ENCODE data around the gene ATF3.

The ATF3 gene

DNA sequence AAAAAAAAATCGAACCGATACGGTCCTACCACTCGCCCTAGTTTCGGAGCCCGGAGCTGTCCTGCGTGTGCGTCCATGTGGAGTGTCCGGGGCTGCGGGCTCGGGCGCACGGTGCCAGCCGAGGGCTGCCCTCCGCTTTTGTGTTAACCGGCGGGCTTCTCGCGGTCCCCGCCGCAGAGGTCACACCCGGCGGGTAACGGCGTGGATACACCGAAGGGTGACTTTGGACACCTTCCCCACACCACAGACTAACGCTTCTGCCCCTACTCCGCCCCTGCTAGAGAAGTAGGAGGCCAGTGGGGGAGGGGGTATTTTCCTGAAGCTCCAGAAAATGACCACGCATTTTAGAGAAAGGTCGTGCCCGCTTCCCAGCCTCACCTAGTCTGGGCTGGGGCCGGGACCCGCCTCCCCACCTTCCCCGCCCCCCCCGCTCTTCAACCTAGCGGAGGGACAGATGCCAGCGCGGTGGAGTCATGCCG lies 609 bp upstream of the ATF3 start:
- DNase-seq (ENCODE audit: low read depth, low spot score): no peak

GRCh38 chr1:212608959-212609700 lies 569 bp downstream of the ATF3 start:
- no peak for DNase-seq (ENCODE audit: low read depth, low spot score)

GRCh38 chr1:212609701-212610574 lies 1.4 kb downstream of the ATF3 start:
- no peak for DNase-seq (ENCODE audit: low read depth, low spot score)

- DNase-seq (ENCODE audit: low read depth, low spot score): no peak
Observed at GRCh38 chr1:212610575-212610967, 2.0 kb downstream of the ATF3 start.

DNA sequence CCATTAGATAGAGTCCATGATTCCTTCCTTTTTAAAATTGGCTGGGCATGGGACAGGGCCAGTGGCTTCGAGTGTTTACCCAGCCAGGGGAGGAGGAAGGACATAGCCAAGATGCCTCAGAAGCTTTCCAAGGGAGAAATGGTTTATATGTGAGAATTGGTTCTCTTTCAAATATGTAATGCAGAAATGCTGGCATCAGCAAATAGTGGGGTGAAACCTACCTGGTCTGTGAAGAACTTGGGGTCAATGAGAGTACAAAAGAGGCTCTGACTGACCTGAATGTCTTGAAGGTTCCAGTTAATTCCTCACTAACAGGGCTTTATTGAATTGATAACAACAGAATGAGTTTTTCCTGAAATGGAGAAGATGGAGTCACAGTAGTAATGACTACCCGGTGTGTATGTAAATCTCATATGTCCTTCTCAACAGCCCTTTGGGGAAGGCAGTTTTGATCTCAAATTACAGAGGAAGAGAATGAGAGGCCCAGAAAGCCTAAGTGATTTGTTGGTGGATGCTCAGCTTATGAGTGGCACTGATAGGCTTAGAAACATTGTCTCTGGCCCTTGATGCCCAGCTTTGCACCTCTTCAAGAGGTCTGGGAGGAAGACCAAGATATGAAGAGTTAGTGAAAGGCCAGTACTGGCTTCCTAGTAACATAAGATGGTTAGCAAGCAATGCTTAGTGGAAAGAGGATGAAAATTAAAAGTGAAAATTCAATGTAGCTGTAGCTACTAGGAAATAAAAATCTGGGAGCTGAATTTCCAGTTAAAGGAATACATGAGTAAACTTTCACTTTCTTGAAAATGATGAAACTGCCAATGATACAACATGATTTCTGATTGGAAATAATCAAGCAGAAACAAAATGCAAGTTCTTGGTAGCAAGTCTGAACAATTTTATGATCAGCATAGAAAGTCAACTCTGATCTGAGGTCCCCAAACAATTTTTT lies 2.7 kb downstream of the ATF3 start:
- no peak for DNase-seq (ENCODE audit: low read depth, low spot score)

GRCh38 chr1:212612041-212612961 lies 3.7 kb downstream of the ATF3 start:
- DNase-seq (ENCODE audit: low read depth, low spot score): no peak

DNA sequence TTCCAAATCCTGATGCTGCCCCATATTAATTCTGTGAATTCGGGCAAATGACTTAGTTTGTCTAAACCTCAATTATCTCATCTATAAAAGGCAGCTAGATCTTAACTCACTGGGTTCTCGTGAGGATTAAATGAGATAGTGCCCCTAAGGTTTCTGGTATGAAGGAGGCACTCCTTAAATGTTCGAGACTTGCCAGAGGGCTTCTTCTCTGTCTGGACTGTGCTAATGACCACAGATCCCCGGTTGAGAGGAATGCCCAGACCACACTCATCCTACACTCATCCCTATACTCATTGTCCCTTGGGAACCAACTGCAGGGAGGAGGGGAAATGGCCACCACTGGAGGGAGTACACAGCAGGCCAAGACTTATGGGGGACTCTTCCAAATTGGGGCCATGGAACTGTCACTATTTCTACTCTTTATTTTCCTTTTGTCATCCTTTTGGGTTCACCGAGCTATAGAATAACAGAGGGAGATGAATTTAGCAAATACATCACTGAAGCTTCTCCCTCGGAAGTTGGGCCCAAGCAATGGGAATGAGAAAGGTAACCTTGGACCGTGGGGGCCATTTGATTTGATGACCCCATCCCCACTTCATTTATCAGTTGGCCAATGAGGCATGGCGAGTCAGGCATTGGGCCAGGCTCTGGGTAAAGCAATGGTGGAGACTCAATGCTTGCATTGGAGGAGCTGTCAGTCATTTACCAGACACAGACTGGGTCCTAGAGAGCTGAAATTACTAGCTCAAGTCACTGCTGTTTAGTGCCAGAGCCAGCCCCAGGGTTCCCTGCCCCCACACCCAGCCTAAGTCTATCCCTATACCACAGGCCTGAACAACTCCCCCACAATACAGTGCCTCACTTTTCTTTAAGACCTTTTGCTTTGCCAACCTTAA lies 5.1 kb downstream of the ATF3 start:
- no peak for DNase-seq (ENCODE audit: low read depth, low spot score)

- DNase-seq (ENCODE audit: low read depth, low spot score): no peak
Observed at GRCh38 chr1:212614453-212615200, 6.1 kb downstream of the ATF3 start.

- DNase-seq (ENCODE audit: low read depth, low spot score): no peak
Observed at GRCh38 chr1:212615201-212615470, 6.6 kb downstream of the ATF3 start.

- no peak for DNase-seq (ENCODE audit: low read depth, low spot score)
Observed at GRCh38 chr1:212618466-212619210, 10.1 kb downstream of the ATF3 start.

DNA sequence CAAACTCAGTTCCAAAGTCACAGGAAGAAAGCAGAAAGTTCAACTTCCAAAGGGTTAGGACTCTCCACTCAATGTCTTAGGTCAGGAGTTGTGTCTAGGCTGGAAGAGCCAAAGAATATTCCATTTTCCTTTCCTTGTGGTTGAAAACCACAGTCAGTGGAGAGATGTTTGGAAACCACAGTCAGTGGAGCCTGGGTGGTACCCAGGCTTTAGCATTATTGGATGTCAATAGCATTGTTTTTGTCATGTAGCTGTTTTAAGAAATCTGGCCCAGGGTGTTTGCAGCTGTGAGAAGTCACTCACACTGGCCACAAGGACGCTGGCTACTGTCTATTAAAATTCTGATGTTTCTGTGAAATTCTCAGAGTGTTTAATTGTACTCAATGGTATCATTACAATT lies 11.7 kb downstream of the ATF3 start:
- DNase-seq (ENCODE audit: low read depth, low spot score): no peak

- no peak for DNase-seq (ENCODE audit: low read depth, low spot score)
Observed at GRCh38 chr1:212621043-212621948, 12.7 kb downstream of the ATF3 start.

- DNase-seq (ENCODE audit: low read depth, low spot score): no peak
Observed at GRCh38 chr1:212621949-212622305, 13.4 kb downstream of the ATF3 start.

GRCh38 chr1:212622467-212622866 lies 13.9 kb downstream of the ATF3 start:
- DNase-seq (ENCODE audit: low read depth, low spot score): no peak

DNA sequence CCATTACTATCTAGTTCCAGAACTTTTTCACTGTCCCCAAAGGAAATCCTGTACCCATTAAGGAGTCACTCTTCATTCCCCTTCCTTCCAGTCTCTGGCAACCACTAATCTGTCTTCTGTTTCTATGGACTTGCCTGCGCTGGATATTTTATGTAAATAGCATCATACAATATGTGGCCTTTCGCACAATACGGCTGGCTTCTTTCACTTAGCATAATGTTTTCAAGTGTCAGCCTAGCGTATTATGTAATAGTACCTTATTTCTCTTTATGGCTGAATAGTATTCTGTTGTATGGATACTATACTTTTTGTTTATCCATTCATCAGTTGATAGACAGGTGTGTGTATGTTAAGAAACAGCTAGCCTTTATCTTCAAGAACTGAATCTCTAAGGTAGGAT lies 14.3 kb downstream of the ATF3 start:
- no peak for DNase-seq (ENCODE audit: low read depth, low spot score)

DNA sequence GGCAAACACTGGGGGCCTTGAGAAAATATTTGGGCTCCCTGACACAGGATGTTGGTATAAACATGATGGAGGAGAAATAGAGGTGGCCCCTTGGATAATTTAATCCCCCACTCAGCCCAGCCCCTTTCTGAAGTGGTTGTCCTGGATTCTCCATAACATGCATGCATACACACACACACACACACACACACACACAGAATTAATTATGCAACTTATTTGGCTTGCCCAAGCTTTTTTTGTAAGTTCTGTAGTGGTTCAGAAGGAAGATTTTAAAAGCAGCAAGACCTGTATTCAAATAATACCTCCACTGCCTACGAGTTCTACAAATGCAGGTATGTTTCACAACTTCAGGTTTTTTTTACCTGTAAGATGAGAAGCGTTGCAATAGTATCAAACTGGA lies 15.0 kb downstream of the ATF3 start:
- no peak for DNase-seq (ENCODE audit: low read depth, low spot score)

DNA sequence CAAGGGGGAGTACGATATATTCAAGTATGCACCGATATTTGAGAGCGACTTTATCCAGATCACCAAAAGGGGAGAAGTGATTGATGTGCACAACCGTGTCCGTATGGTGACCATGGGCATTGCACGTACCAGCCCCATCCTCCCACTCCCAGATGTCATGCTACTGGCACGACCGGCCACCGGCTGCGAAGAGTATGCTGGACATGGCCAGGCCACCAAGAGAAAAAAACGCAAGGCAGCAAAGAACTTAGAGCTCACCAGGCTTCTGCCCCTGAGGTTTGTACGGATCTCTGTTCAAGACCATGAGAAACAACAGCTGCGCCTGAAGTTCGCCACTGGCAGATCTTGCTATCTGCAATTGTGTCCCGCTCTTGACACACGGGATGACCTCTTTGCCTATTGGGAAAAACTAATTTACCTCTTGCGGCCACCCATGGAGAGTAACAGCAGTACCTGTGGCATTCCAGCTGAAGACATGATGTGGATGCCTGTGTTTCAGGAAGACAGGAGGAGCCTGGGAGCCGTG lies 16.5 kb downstream of the ATF3 start:
- DNase-seq (ENCODE audit: low read depth, low spot score): no peak

Measured in brain pericyte (primary cell).